ENCODE results near the gene THSD7B. TPM values are rescaled to one million over a fixed set of nuclear protein-coding genes. Genes with fewer than 3 reads are reported as not detected.

The THSD7B gene
- total RNA-seq, 1 experiment from 2014 or later, result 6.9 TPM

GRCh38 chr2:137261881-137262585 lies 496.7 kb downstream of the THSD7B start:
- Mint-ChIP-seq H3K27ac (ENCODE audit: unreplicated experiment) (no peak overlapping the region), H3K4me3 (ENCODE audit: unreplicated experiment) (no peak overlapping the region), H3K27me3 (ENCODE audit: insufficient read depth, unreplicated experiment) (no peaks in the 10 kb centered on the region), H3K4me1 (ENCODE audit: low read depth, unreplicated experiment) (peaks cover 7% of the 10 kb centered on the region), H3K9me3 (ENCODE audit: unreplicated experiment) (no peaks in the 10 kb centered on the region), H3K36me3 (ENCODE audit: insufficient read depth, unreplicated experiment) (no peaks in the 10 kb centered on the region)
- no peak overlapping the region for H3K4me3 ChIP-seq (ENCODE audit: low read depth, low read length)
- ChIA-PET CTCF (no interaction called here), POLR2A (no interaction called here)
- TF ChIP-seq, protein P1, sequence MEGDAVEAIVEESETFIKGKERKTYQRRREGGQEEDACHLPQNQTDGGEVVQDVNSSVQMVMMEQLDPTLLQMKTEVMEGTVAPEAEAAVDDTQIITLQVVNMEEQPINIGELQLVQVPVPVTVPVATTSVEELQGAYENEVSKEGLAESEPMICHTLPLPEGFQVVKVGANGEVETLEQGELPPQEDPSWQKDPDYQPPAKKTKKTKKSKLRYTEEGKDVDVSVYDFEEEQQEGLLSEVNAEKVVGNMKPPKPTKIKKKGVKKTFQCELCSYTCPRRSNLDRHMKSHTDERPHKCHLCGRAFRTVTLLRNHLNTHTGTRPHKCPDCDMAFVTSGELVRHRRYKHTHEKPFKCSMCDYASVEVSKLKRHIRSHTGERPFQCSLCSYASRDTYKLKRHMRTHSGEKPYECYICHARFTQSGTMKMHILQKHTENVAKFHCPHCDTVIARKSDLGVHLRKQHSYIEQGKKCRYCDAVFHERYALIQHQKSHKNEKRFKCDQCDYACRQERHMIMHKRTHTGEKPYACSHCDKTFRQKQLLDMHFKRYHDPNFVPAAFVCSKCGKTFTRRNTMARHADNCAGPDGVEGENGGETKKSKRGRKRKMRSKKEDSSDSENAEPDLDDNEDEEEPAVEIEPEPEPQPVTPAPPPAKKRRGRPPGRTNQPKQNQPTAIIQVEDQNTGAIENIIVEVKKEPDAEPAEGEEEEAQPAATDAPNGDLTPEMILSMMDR (IDR thresholded peaks at IDR 0.05; ENCODE audit: insufficient read depth in 1 of 2, low read depth in 1 of 2, low read length in 1 of 2, severe bottlenecking in 1 of 2, unreplicated experiment in 1 of 2), result no peak
- intact Hi-C loops (cut with micrococcal nuclease; ENCODE audit: unreplicated experiment), result no loop called here
- BruUV-seq (replicated peaks), result no TSS peak
- H3K36me3 ChIP-seq (ENCODE audit: control insufficient read depth, insufficient read depth, low read length), result no peaks in the 10 kb centered on the region
- H3K27me3 ChIP-seq (replicated peaks; ENCODE audit: control insufficient read depth, insufficient read depth, low read length), result no peaks in the 10 kb centered on the region
- DNase-seq, result no peak
- no peaks in the 10 kb centered on the region for H3K4me1 ChIP-seq
- no peaks in the 10 kb centered on the region for H3K9me3 ChIP-seq

- ChIA-PET POLR2A (no interaction called here), CTCF (no interaction called here)
- H3K36me3 ChIP-seq (ENCODE audit: control insufficient read depth, insufficient read depth, low read length), result no peaks in the 10 kb centered on the region
- no peaks in the 10 kb centered on the region for H3K9me3 ChIP-seq
- no peaks in the 10 kb centered on the region for H3K9me3 Mint-ChIP-seq (ENCODE audit: unreplicated experiment)
- no peaks in the 10 kb centered on the region for H3K36me3 Mint-ChIP-seq (ENCODE audit: insufficient read depth, unreplicated experiment)
- no peaks in the 10 kb centered on the region for H3K4me1 ChIP-seq
- H3K4me3 Mint-ChIP-seq (ENCODE audit: unreplicated experiment), result no peak overlapping the region
- H3K4me3 ChIP-seq (ENCODE audit: low read depth, low read length), result no peak overlapping the region
- BruUV-seq (replicated peaks), result no TSS peak
- H3K27ac Mint-ChIP-seq (ENCODE audit: unreplicated experiment), result no peak overlapping the region
- TF ChIP-seq, protein P1 (IDR thresholded peaks at IDR 0.05; ENCODE audit: insufficient read depth in 1 of 2, low read depth in 1 of 2, low read length in 1 of 2, severe bottlenecking in 1 of 2, unreplicated experiment in 1 of 2), result no peak
- intact Hi-C loops (cut with micrococcal nuclease; ENCODE audit: unreplicated experiment), result no loop called here
- no peaks in the 10 kb centered on the region for H3K27me3 Mint-ChIP-seq (ENCODE audit: insufficient read depth, unreplicated experiment)
- peaks cover 7% of the 10 kb centered on the region for H3K4me1 Mint-ChIP-seq (ENCODE audit: low read depth, unreplicated experiment)
- no peaks in the 10 kb centered on the region for H3K27me3 ChIP-seq (replicated peaks; ENCODE audit: control insufficient read depth, insufficient read depth, low read length)
- DNase-seq, result no peak
These were observed 497.2 kb downstream of the THSD7B start for GRCh38 chr2:137262594-137262993.

- intact Hi-C loops (cut with micrococcal nuclease; ENCODE audit: unreplicated experiment), result no loop called here
- CTCF ChIA-PET, result no interaction called here
- BruUV-seq (replicated peaks), result no TSS peak
- Histone ChIP-seq H3K4me3 (ENCODE audit: low read depth, low read length) (no peak overlapping the region), H3K27me3 (replicated peaks; ENCODE audit: control insufficient read depth, insufficient read depth, low read length) (no peaks in the 10 kb centered on the region), H3K9me3 (no peaks in the 10 kb centered on the region), H3K36me3 (ENCODE audit: control insufficient read depth, insufficient read depth, low read length) (no peaks in the 10 kb centered on the region), H3K4me1 (0 out of 2 replicates have a peak, but pooled peaks cover 6% of the 10 kb centered on the region)
- Mint-ChIP-seq H3K36me3 (ENCODE audit: insufficient read depth, unreplicated experiment) (peaks cover 4% of the 10 kb centered on the region), H3K27ac (ENCODE audit: unreplicated experiment) (peak overlapping the region; percentile 29), H3K4me3 (ENCODE audit: unreplicated experiment) (no peak overlapping the region), H3K27me3 (ENCODE audit: insufficient read depth, unreplicated experiment) (no peaks in the 10 kb centered on the region), H3K4me1 (ENCODE audit: low read depth, unreplicated experiment) (peaks cover 5% of the 10 kb centered on the region), H3K9me3 (ENCODE audit: unreplicated experiment) (no peaks in the 10 kb centered on the region)
- no peak for DNase-seq
- POLR2A ChIA-PET, result no interaction called here
- TF ChIP-seq, protein P1 (IDR thresholded peaks at IDR 0.05; ENCODE audit: insufficient read depth in 1 of 2, low read depth in 1 of 2, low read length in 1 of 2, severe bottlenecking in 1 of 2, unreplicated experiment in 1 of 2), result no peak
These were observed 522.7 kb downstream of the THSD7B start for GRCh38 chr2:137287913-137288639.

Data from Caco-2 (cell line).